Kidney (tissue), 14 donors: ENCODE results near the gene CHAF1B. TPM values are rescaled to one million over a fixed set of nuclear protein-coding genes. Genes with fewer than 3 reads are reported as not detected.
A peak's percentile ranks its signal among the peaks of the same experiment; 100 is the strongest.

Experiments
- DNase-seq, 5 donors: peaks; one replicate each; pipeline ENCODE4 v3.0.0-alpha.2; 2013 to 2020
- FAIRE-seq: peaks from 2 replicates; lab custom pipeline; 2012; peaks lifted over from hg19 to GRCh38; lab: Jason Lieb, UNC
- H3K27ac ChIP-seq, 2 donors: one replicate each; pipeline ENCODE4 v1.7.0; 2013; ENCODE audit warnings: low read depth in 2 of 2, low read length in 2 of 2, inconsistent platforms in 1 of 2
- H3K27me3 ChIP-seq: one replicate; pipeline ENCODE4 v1.7.1; 2013; ENCODE audit warnings: low read length, inconsistent platforms; ENCODE audit not compliant: control insufficient read depth, insufficient read depth
- H3K36me3 ChIP-seq, 3 donors: one replicate each; pipeline versions ENCODE4 v1.7.0 to v1.7.1; 2013; ENCODE audit warnings: low read length in 3 of 3, control low read depth in 1 of 3, inconsistent platforms in 1 of 3; ENCODE audit not compliant: insufficient read depth in 3 of 3, control insufficient read depth in 2 of 3
- H3K4me1 ChIP-seq, 3 donors: one replicate each; pipeline versions ENCODE4 v1.7.0 to v1.7.1; 2013; ENCODE audit warnings: low read length in 3 of 3, inconsistent platforms in 1 of 3, low read depth in 1 of 3; ENCODE audit not compliant: control insufficient read depth in 2 of 3, insufficient read depth in 2 of 3
- H3K4me3 ChIP-seq, 3 donors: one replicate each; pipeline versions ENCODE4 v1.7.0 to v1.8.1; 2013; ENCODE audit warnings: low read length in 3 of 3, control low read depth in 1 of 3, inconsistent platforms in 1 of 3
- H3K9ac ChIP-seq, 3 donors: one replicate each; pipeline versions ENCODE4 v1.7.0 to v1.7.1; 2013; ENCODE audit warnings: low read length in 3 of 3, control low read depth in 1 of 3, inconsistent platforms in 1 of 3
- H3K9me3 ChIP-seq, 3 donors: one replicate each; pipeline versions ENCODE4 v1.7.0 to v1.7.1; 2013; ENCODE audit warnings: low read length in 3 of 3, control low read depth in 1 of 3, inconsistent platforms in 1 of 3; ENCODE audit not compliant: control insufficient read depth in 2 of 3, insufficient read depth in 1 of 3
- CTCF ChIP-seq: IDR thresholded peaks from 3 replicates; pipeline ENCODE4 v1.5.1; 2012; ENCODE audit warnings: mild to moderate bottlenecking, moderate library complexity, borderline replicate concordance; ENCODE audit not compliant: insufficient read depth; ENCODE audit errors: extremely low read depth
- intact Hi-C: fragments of 100-400 bp; cut with DNase I; formaldehyde crosslinking; loops from one replicate; pipeline ENCODE4 v1.11.1; 2022
- polyA plus RNA-seq: library from polyadenylated mRNA; stranded (reverse); fragments of 350-450 nt; fragmentation: Illumina TruSeq; extraction: RNeasy Lipid Tissue Mini Kit (QIAGEN cat#74804); gene quantifications from one replicate; pipeline ENCODE4 v1.2.3, GENCODE V29; 2014; ENCODE audit warnings: low read depth, low replicate concordance; ENCODE audit not compliant: insufficient read depth
- total RNA-seq: library from RNA; stranded (reverse); fragmentation: NEBNext Ultra II Directional; extraction: Animal tissue kit (Norgen Biotek cat#: 25700); gene quantifications from one replicate; pipeline ENCODE4 v1.2.1, GENCODE V29; 2021
- donor health status: control.
- donor health status: control.
- donor health status: control.
- donor health status: control.
- donor health status: control.
- donor health status: DM: yes; HTN: yes; CAD: no.
- donor health status: Normal renal cell carcinoma (clear cell type).

CHAF1B gene
- total and polyA plus RNA-seq, 2 donors from 2014 or later, result 1.0 to 2.5 TPM

- DNase-seq (peak; percentile 55 to 81 (median 70)), FAIRE-seq (no peak)
- no peaks in the 10 kb centered on the region for H3K9me3 ChIP-seq
- no peaks in the 10 kb centered on the region for H3K36me3 ChIP-seq
- no peak overlapping the region for H3K4me3 ChIP-seq
- no peak overlapping the region for H3K9ac ChIP-seq
- H3K27ac ChIP-seq, result peak overlapping the region in 1 of 2 donors; percentile 18
- intact Hi-C loops, result no loop called here
- TF ChIP-seq CTCF, result peak; percentile 60
- no peaks in the 10 kb centered on the region for H3K4me1 ChIP-seq
- H3K27me3 ChIP-seq, result no peaks in the 10 kb centered on the region
Measured at GRCh38 chr21:36422279-36423098, 37.3 kb downstream of the CHAF1B start.

GRCh38 chr21:36423771-36424433, 38.7 kb downstream of the CHAF1B start:
- no peaks in the 10 kb centered on the region for H3K9me3 ChIP-seq
- H3K9ac ChIP-seq, result no peak overlapping the region
- intact Hi-C loops, result no loop called here
- H3K4me3 ChIP-seq, result no peak overlapping the region
- peaks cover 0 to 5% (median 0%) of the 10 kb centered on the region in 3 donors for H3K4me1 ChIP-seq
- H3K27me3 ChIP-seq, result no peaks in the 10 kb centered on the region
- TF ChIP-seq CTCF, result no peak
- no peaks in the 10 kb centered on the region for H3K36me3 ChIP-seq
- H3K27ac ChIP-seq, result no peak overlapping the region
- DNase-seq (no peak), FAIRE-seq (no peak)

GRCh38 chr21:36424592-36424991, 39.4 kb downstream of the CHAF1B start:
- no peaks in the 10 kb centered on the region for H3K27me3 ChIP-seq
- no peak overlapping the region for H3K27ac ChIP-seq
- DNase-seq (no peak), FAIRE-seq (no peak)
- peaks cover 0 to 10% (median 0%) of the 10 kb centered on the region in 3 donors for H3K4me1 ChIP-seq
- H3K9ac ChIP-seq, result no peak overlapping the region
- H3K4me3 ChIP-seq, result no peak overlapping the region
- H3K36me3 ChIP-seq, result no peaks in the 10 kb centered on the region
- no peaks in the 10 kb centered on the region for H3K9me3 ChIP-seq
- no peak for TF ChIP-seq CTCF
- intact Hi-C loops, result no loop called here
